H1 (cell line): ENCODE measurements around the gene UPP1. TPM values are rescaled to one million over a fixed set of nuclear protein-coding genes. Genes with fewer than 3 reads are reported as not detected.

Experiments
- POLR2AphosphoS5 ChIP-seq: IDR thresholded peaks from 2 replicates; pipeline ENCODE4 v1.6.1; 2011; ENCODE audit warnings: low read depth, low read length
- polyA plus RNA-seq, 7 experiments: library from polyadenylated mRNA; depleted of rRNA in 3 of 7; stranded (reverse) in 5 of 7; unstranded in 2 of 7; fragments of >200 nt in 5 of 7; fragments of 200-250 nt in 2 of 7; gene quantifications; 1 replicate in 5 of 7; 2 replicates in 1 of 7; 4 replicates in 1 of 7; pipeline versions ENCODE4 v1.2.1 to v1.2.3, GENCODE V29; 2011 to 2013; ENCODE audit warnings: missing spikeins in 2 of 7, mixed read lengths in 2 of 7
- total RNA-seq: library from RNA; stranded (reverse); fragmentation: NEBNext Ultra II Directional; extraction: Animal tissue kit (Norgen Biotek cat#: 25700); gene quantifications from 2 replicates; pipeline ENCODE4 v1.2.1, GENCODE V29; 2021

The UPP1 gene
- total and polyA plus RNA-seq, 2 of the 8 experiments (the other 6 are each of a cell fraction or from before 2014, with no cell fraction given) = 40.7 to 46.2 TPM

DNA sequence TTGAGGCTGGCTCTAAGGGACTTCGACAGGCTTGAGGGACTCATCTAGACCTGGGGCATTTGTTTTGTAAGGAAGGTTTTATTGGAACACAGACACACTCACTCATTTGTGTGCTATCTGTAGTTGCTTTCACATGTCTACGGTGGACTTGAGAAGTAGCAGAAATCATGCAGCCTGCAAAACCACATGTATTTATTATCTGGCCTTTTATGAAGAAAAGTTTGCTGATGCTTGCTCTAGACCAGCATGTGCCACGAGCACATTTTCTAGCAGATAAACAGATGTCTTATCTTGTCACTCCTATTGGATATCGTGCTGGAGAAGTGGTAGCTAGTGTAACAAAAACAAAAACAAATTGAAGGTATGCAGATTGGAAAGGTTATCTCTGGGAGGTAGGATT, 9.8 kb downstream of the UPP1 start (continued):
- no peak for TF ChIP-seq POLR2AphosphoS5
- TF ChIP-seq, all 59 proteins: peak for 0
